Neural cell (in vitro differentiated cells): ENCODE measurements around the gene PDE9A. TPM values are rescaled to one million over a fixed set of nuclear protein-coding genes. Genes with fewer than 3 reads are reported as not detected.

ENCODE experiments used
- H2AFZ ChIP-seq: fragments of 200-600, 300-800 bp; sonication (generic), shearing (Covaris generic); 2 replicates; pipeline ENCODE4 v1.6.0; 2014; ENCODE audit warnings: low read depth, mild to moderate bottlenecking, antibody characterized with exemption, low read length, moderate library complexity
- H3F3A ChIP-seq: fragments of 200-600 bp; shearing (Covaris generic); 2 replicates; pipeline ENCODE4 v1.6.1; 2016; ENCODE audit warnings: mild to moderate bottlenecking, moderate library complexity, mixed read lengths, antibody characterized with exemption, low read length; ENCODE audit not compliant: insufficient read depth, poor library complexity, severe bottlenecking
- H3K27ac ChIP-seq: fragments of 200-600, 300-800 bp; sonication (generic), shearing (Covaris generic); 2 replicates; pipeline ENCODE4 v1.5.1; 2014; ENCODE audit warnings: mild to moderate bottlenecking, low read length, moderate library complexity
- H3K27me3 ChIP-seq: fragments of 300-800, 200-600 bp; sonication (generic), shearing (Covaris generic); 2 replicates; pipeline ENCODE4 v1.6.0; 2014; ENCODE audit warnings: mild to moderate bottlenecking, low read depth, low read length, moderate library complexity; ENCODE audit not compliant: insufficient read depth
- H3K36me3 ChIP-seq: fragments of 300-800, 200-600 bp; sonication (generic), shearing (Covaris generic); 2 replicates; pipeline ENCODE4 v1.5.1; 2014; ENCODE audit warnings: mild to moderate bottlenecking, antibody characterized with exemption, low read length, moderate library complexity; ENCODE audit not compliant: insufficient read depth
- H3K4me2 ChIP-seq: fragments of 300-800, 200-600 bp; sonication (generic), shearing (Covaris generic); 2 replicates; pipeline ENCODE4 v1.6.0; 2014; ENCODE audit warnings: mild to moderate bottlenecking, low read length
- H3K4me3 ChIP-seq: fragments of 300-800, 200-600 bp; sonication (generic), shearing (Covaris generic); 2 replicates; pipeline ENCODE4 v1.5.1; 2014; ENCODE audit warnings: mild to moderate bottlenecking, low read length, moderate library complexity
- H3K79me2 ChIP-seq: fragments of 200-600 bp; shearing (Covaris generic); replicated peaks from 2 replicates; pipeline ENCODE4 v1.6.0; 2014; ENCODE audit warnings: mild to moderate bottlenecking, low read length, moderate library complexity; ENCODE audit not compliant: insufficient read depth
- H3K9ac ChIP-seq: fragments of 300-800, 200-600 bp; sonication (generic), shearing (Covaris generic); 2 replicates; pipeline ENCODE4 v1.6.1; 2016; ENCODE audit warnings: mild to moderate bottlenecking, low read length, mixed read lengths
- H3K9me2 ChIP-seq: fragments of 200-600 bp; shearing (Covaris generic); 2 replicates; pipeline ENCODE4 v1.6.1; 2016; ENCODE audit warnings: mild to moderate bottlenecking, low read length, mixed read lengths; ENCODE audit not compliant: insufficient read depth
- H3K9me3 ChIP-seq: fragments of 200-600, 300-800 bp; sonication (generic), shearing (Covaris generic); 2 replicates; pipeline ENCODE4 v1.6.1; 2016; ENCODE audit warnings: mild to moderate bottlenecking, mixed run types, low read length, moderate library complexity, mixed read lengths
- H4K20me1 ChIP-seq: fragments of 200-600 bp; shearing (Covaris generic); 2 replicates; pipeline ENCODE4 v1.6.1; 2016; ENCODE audit warnings: mild to moderate bottlenecking, mixed run types; ENCODE audit not compliant: insufficient read depth
- EP300 ChIP-seq: fragments of 450-650 bp; conservative IDR thresholded peaks from 2 replicates; pipeline ENCODE4 v1.6.1; 2014; ENCODE audit warnings: antibody characterized with exemption, mild to moderate bottlenecking, moderate library complexity; ENCODE audit not compliant: poor library complexity, severe bottlenecking
- EZH2 ChIP-seq: fragments of 200-600, 300-800 bp; shearing (Covaris generic), sonication (generic); IDR thresholded peaks from 2 replicates; pipeline ENCODE4 v1.6.1; 2014; ENCODE audit warnings: antibody characterized with exemption, low read length, borderline replicate concordance, mild to moderate bottlenecking; ENCODE audit not compliant: insufficient read depth, poor library complexity, severe bottlenecking
- MXI1 ChIP-seq: fragments of 450-650 bp; conservative IDR thresholded peaks from 2 replicates; pipeline ENCODE4 v1.6.1; 2014; ENCODE audit warnings: antibody characterized with exemption, mild to moderate bottlenecking; ENCODE audit not compliant: poor library complexity, severe bottlenecking
- POLR2AphosphoS5 ChIP-seq: IDR thresholded peaks from 2 replicates; pipeline ENCODE4 v1.6.1; 2012
- RAD21 ChIP-seq: fragments of 450-650 bp; conservative IDR thresholded peaks from 2 replicates; pipeline ENCODE4 v1.6.1; 2014; ENCODE audit warnings: antibody characterized with exemption, mild to moderate bottlenecking, moderate library complexity
- SMC3 ChIP-seq: fragments of 450-650 bp; conservative IDR thresholded peaks from 2 replicates; pipeline ENCODE4 v1.6.1; 2014; ENCODE audit warnings: antibody characterized with exemption, mild to moderate bottlenecking, moderate library complexity; ENCODE audit not compliant: poor library complexity
- TAF1 ChIP-seq: IDR thresholded peaks from 2 replicates; pipeline ENCODE4 v1.6.1; 2012; ENCODE audit warnings: low read depth
- polyA plus RNA-seq: library from polyadenylated mRNA; depleted of rRNA; stranded (reverse); fragments of >200 nt; gene quantifications from 2 replicates; pipeline ENCODE4 v1.2.3, GENCODE V29; 2014
- TF ChIP-seq, protein P1 (sequence below): fragments of 450-650 bp; IDR thresholded peaks from 2 replicates; pipeline ENCODE4 v1.5.1; 2014; ENCODE audit warnings: antibody characterized with exemption, mild to moderate bottlenecking, moderate library complexity; ENCODE audit not compliant: poor library complexity, severe bottlenecking
- TF ChIP-seq, protein P2 (sequence below): IDR thresholded peaks from 2 replicates; pipeline ENCODE4 v1.6.1; 2012; ENCODE audit warnings: borderline replicate concordance

PDE9A gene
- polyA plus RNA-seq, 1 donor from 2014 or later: 32.2 TPM

DNA sequence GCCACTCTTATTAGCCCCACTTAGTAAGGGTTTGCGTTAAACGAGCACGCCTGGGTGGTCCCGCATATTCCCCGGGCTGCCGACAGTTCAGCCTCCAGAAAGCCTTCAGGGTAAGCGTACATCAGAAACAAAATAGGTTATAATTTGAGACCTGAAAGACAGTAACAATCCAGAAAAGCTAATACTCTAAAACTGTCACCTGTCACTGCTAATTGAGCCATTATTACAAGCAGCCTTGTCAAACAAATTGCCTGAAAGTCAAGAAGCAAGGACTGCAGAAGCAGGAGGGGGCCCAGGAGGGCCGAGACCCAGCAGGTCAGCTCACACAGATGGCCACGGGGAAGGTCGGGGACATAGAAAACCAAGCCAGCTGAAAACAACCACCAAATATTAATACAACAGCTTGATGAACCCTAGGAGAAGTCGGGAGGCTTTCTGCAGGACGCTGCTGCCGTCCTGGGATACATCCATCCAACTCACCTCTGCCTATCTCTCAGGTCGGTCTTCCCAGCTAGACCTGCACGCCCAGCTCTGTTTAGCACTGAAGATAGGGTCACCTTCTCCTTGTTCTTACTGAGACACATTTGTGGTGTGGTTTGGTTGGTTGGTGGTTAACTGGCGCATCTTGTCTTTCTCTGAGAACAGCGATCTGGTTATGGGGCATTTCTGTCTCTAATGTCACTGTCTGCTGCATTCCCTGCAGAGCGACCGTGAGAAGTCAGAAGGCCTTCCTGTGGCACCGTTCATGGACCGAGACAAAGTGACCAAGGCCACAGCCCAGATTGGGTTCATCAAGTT, 115.1 kb downstream of the PDE9A start:
- Histone ChIP-seq H3K36me3 (peaks cover 23% of the 10 kb centered on the region), H4K20me1 (no peaks in the 10 kb centered on the region), H3K9ac (no peak overlapping the region), H3K79me2 (no peaks in the 10 kb centered on the region), H3K27ac (peak overlapping the region; percentile 75), H3F3A (no peaks in the 10 kb centered on the region), H3K9me2 (no peaks in the 10 kb centered on the region), H3K4me3 (peak overlapping the region; percentile 43), H3K9me3 (no peaks in the 10 kb centered on the region), H2AFZ (no peak overlapping the region), H3K4me2 (no peak overlapping the region), H3K27me3 (no peaks in the 10 kb centered on the region)
- no peak for TF ChIP-seq MXI1
- peak; percentile 76 for TF ChIP-seq EP300
- peak; percentile 38 for TF ChIP-seq POLR2AphosphoS5

DNA sequence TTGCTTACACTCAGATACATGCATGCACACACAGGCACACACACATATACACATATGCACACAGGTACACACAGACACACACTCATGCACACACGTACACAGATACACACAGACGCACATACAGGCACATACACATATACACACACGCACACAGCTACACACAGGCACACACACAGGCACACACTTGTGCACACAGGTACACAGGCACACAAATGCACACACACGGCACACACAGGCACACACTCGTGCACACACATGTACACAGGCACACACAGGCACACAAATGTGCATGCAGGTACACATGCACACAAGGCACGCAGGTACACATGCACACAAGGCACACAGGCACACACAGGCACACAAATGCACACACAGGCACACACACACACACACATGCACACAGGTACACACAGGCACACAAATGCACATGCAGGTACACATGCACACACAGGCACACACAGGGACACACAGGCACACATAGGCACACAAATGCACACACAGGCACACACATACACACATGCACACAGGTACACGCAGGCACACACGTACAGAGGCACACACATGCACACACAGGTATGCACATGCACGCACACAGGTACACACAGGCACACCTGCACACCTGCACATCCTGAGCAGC, 115.9 kb downstream of the PDE9A start:
- Histone ChIP-seq H4K20me1 (no peaks in the 10 kb centered on the region), H3K36me3 (peaks cover 23% of the 10 kb centered on the region), H3K9me3 (no peaks in the 10 kb centered on the region), H3K9ac (no peak overlapping the region), H3K79me2 (no peaks in the 10 kb centered on the region), H2AFZ (no peak overlapping the region), H3F3A (no peaks in the 10 kb centered on the region), H3K27ac (peak overlapping the region; percentile 48), H3K4me2 (no peak overlapping the region), H3K4me3 (no peak overlapping the region), H3K9me2 (no peaks in the 10 kb centered on the region), H3K27me3 (no peaks in the 10 kb centered on the region)
- no peak for TF ChIP-seq EP300
- TF ChIP-seq MXI1: no peak
- no peak for TF ChIP-seq TAF1
- no peak for TF ChIP-seq SMC3
- TF ChIP-seq POLR2AphosphoS5: no peak
- no peak for TF ChIP-seq RAD21
- TF ChIP-seq, protein P1, sequence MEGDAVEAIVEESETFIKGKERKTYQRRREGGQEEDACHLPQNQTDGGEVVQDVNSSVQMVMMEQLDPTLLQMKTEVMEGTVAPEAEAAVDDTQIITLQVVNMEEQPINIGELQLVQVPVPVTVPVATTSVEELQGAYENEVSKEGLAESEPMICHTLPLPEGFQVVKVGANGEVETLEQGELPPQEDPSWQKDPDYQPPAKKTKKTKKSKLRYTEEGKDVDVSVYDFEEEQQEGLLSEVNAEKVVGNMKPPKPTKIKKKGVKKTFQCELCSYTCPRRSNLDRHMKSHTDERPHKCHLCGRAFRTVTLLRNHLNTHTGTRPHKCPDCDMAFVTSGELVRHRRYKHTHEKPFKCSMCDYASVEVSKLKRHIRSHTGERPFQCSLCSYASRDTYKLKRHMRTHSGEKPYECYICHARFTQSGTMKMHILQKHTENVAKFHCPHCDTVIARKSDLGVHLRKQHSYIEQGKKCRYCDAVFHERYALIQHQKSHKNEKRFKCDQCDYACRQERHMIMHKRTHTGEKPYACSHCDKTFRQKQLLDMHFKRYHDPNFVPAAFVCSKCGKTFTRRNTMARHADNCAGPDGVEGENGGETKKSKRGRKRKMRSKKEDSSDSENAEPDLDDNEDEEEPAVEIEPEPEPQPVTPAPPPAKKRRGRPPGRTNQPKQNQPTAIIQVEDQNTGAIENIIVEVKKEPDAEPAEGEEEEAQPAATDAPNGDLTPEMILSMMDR: no peak
- no peak for TF ChIP-seq EZH2
- TF ChIP-seq, protein P2, sequence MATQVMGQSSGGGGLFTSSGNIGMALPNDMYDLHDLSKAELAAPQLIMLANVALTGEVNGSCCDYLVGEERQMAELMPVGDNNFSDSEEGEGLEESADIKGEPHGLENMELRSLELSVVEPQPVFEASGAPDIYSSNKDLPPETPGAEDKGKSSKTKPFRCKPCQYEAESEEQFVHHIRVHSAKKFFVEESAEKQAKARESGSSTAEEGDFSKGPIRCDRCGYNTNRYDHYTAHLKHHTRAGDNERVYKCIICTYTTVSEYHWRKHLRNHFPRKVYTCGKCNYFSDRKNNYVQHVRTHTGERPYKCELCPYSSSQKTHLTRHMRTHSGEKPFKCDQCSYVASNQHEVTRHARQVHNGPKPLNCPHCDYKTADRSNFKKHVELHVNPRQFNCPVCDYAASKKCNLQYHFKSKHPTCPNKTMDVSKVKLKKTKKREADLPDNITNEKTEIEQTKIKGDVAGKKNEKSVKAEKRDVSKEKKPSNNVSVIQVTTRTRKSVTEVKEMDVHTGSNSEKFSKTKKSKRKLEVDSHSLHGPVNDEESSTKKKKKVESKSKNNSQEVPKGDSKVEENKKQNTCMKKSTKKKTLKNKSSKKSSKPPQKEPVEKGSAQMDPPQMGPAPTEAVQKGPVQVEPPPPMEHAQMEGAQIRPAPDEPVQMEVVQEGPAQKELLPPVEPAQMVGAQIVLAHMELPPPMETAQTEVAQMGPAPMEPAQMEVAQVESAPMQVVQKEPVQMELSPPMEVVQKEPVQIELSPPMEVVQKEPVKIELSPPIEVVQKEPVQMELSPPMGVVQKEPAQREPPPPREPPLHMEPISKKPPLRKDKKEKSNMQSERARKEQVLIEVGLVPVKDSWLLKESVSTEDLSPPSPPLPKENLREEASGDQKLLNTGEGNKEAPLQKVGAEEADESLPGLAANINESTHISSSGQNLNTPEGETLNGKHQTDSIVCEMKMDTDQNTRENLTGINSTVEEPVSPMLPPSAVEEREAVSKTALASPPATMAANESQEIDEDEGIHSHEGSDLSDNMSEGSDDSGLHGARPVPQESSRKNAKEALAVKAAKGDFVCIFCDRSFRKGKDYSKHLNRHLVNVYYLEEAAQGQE: no peak
